Measurements from ENCODE around the gene TMEM121B.

TMEM121B gene

GRCh38 chr22:17109113-17109865 is 11.9 kb downstream of the TMEM121B start:
- no peak for DNase-seq

- no peak for DNase-seq
Observed at GRCh38 chr22:17108256-17109112, 12.7 kb downstream of the TMEM121B start.

- DNase-seq = no peak
Observed at GRCh38 chr22:17107547-17107810, 13.7 kb downstream of the TMEM121B start.

GRCh38 chr22:17106785-17107546 is 14.2 kb downstream of the TMEM121B start:
- peak; percentile 14 for DNase-seq

GRCh38 chr22:17106161-17106784 is 14.9 kb downstream of the TMEM121B start:
- no peak for DNase-seq

GRCh38 chr22:17105143-17106129 is 15.7 kb downstream of the TMEM121B start:
- no peak for DNase-seq

GRCh38 chr22:17104336-17104935 is 16.7 kb downstream of the TMEM121B start:
- no peak for DNase-seq

GRCh38 chr22:17103351-17103750 is 17.8 kb downstream of the TMEM121B start:
- DNase-seq = no peak

- no peak for DNase-seq
Observed at GRCh38 chr22:17102297-17102667, 18.9 kb downstream of the TMEM121B start.

GRCh38 chr22:17101475-17102296 is 19.5 kb downstream of the TMEM121B start:
- no peak for DNase-seq

- DNase-seq = no peak
Observed at GRCh38 chr22:17100621-17101020, 20.5 kb downstream of the TMEM121B start.

GRCh38 chr22:17098379-17098819 is 22.8 kb downstream of the TMEM121B start:
- DNase-seq = peak; percentile 14

GRCh38 chr22:17097701-17098100 is 23.5 kb downstream of the TMEM121B start:
- DNase-seq = no peak

GRCh38 chr22:17097062-17097461 is 24.1 kb downstream of the TMEM121B start:
- DNase-seq = no peak

GRCh38 chr22:17096071-17096470 is 25.1 kb downstream of the TMEM121B start:
- no peak for DNase-seq

GRCh38 chr22:17095538-17095937 is 25.6 kb downstream of the TMEM121B start:
- no peak for DNase-seq

- no peak for DNase-seq
Observed at GRCh38 chr22:17093081-17093480, 28.1 kb downstream of the TMEM121B start.

GRCh38 chr22:17091851-17092250 is 29.3 kb downstream of the TMEM121B start:
- no peak for DNase-seq

- no peak for DNase-seq
Observed at GRCh38 chr22:17090550-17090949, 30.6 kb downstream of the TMEM121B start.

GRCh38 chr22:17087498-17088131 is 33.5 kb downstream of the TMEM121B start:
- peak; percentile 15 for DNase-seq

All from activated effector memory CD4-positive, alpha-beta T cell treated with Interleukin-2 at 50 U/mL for 16 hours (primary cell).